HG03045 (cell line): ENCODE results near the gene BAIAP2L2.

Experiments
- ATAC-seq: cut with Tn5 transposase; IDR thresholded peaks from one replicate; pipeline ENCODE4 v1.9.1; 2021; ENCODE audit warnings: mild to moderate bottlenecking, moderate library complexity; ENCODE audit not compliant: unreplicated experiment

The BAIAP2L2 gene

DNA sequence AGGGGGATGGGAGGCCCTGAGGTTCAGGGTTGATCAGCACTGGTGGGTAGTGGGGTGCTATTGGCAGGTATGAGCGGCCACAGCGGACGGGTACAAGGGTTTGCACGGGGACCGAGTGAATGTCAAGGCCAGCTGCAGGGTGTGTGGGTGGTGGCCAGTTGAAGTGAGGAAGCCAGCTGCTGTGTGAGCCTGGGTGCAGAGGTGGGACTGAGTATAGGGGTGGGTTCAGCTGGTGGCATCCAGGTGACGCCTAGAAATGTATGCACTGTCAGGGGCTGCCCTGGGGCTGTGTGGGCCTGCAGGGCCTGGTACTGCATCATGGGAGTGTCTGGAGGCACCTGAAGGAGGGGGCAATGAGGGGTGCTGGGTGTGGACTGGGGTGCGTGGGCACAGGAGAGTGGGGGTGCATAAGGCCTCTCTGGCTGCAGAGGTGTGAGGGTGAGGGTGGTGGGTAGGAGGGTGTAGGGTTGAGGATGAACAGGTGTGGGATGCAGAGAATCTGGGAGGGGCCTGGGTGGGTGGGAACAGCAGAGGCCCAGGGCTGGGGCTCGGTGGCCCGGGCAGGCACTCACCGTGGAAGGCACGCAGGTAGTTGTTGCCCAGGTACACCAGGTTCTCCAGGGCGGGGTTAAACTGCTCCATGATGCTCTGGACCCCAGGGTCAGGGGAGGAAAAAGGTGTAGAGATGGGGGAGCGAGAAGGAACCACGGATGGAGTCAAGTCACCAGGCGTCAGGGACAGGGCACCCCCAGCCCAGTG lies 1.7 kb downstream of the BAIAP2L2 start:
- no peak for ATAC-seq

DNA sequence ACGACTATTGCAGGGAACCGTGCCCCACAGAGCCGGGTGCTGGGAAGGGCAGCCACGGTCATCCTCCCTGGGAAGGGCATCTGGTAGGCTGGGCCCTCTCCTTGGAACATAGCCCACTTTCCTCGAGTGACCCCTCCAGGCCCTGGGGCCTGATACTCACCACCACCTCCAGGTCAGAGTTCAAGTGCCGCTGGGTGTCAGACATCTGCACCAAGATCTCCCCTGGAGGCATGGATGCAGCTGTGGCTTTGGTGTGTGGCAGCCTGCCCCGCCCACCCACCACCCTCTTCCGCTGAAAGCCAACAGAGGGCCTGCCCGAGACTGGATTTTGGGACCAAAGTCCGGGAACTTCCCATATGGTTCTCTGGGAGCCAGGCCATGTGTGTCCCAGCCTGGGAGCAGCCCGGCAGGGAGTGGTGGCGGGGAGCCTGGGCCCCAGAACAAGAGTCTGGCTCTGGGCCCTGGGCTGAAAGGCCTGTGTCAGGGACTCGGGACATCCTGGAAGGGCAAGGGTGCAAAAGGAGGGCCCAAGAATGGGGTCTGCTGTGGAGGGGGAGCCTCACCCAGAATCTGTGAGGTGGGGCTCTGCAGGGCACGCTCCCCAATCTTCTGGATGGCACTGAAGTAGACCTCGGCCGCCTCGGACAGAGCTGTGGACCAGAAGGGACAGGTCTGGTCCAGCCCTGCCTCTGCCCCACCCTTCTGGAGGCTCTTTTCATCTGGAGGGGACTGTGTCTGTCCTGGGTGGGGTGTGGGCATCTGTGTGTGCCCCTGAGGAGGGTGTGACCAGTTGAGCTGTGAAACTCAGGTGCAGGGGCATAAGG lies 2.6 kb downstream of the BAIAP2L2 start:
- ATAC-seq, result no peak

DNA sequence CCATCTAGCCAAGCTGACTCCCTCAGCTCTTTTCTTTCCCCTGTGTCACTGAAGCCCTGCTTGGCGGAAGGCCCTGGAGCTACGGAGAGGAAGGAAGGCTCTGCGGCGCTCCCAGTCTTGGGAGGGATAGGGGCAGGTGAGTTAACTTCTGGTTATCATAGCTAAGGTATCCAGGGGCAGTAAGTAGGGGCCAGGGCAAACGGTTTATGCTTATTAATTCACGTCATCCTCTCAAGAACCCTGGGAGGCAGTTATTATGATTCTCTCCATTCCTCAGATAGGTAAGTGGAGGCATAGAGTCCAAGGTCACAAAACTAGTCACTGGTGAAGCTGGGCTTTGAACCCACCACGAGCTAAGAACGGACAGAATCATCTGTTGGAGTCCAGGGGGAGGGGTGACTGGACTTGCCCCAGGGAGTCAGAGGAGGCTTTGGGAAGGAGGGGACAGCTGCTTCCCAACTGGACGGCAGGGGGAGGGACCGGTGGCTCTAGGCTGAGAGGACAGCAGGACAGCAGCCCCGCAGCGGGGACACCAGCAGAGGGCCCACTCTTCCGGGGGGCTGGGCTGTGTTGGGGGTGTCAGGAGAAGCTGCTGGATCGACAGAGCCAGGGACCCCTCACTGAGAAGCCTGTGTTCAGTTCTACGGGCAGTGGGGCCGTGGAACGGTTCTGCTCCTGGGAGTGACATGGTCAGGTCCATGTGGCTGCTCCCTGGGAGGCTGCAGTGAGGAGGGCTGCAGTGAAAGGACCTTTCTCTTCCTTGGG lies 3.5 kb downstream of the BAIAP2L2 start:
- no peak for ATAC-seq

DNA sequence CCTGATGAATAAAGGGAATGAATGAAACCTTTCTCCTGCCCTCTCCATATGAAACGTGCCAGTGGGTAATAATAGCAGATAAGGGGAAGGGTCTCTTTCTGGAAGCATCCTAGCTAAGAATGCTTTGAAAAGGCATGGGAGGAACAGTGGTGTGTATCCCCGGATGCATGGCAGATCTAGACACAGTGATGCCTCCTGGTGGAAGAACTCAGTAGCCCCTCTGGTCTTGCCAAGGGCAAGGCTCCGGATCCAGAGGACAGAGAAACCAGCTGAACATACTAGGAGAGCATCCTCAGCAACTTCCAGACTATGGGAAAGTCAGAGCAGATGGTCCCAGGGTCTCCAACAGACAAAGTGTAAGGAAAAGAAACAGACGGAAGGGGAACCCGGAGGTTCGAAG lies 6.4 kb downstream of the BAIAP2L2 start:
- no peak for ATAC-seq

DNA sequence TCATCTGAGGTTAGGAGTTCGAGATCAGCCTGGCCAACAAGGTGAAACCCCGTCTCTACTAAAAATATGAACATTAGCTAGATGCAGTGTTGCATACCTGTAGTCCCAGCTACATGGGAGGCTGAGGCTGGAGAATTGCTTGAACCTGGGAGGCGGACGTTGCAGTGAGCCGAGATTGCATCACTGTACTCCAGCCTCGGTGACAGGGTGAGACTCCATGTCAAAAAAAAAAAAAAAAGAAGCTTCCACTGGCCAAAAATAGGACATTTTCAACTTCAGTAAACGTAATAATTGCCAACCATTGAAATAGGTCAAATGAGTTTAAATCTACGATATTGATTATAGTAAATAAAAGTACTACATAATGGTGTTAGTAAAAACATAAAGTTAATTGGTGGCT lies 6.8 kb downstream of the BAIAP2L2 start:
- ATAC-seq, result no peak

DNA sequence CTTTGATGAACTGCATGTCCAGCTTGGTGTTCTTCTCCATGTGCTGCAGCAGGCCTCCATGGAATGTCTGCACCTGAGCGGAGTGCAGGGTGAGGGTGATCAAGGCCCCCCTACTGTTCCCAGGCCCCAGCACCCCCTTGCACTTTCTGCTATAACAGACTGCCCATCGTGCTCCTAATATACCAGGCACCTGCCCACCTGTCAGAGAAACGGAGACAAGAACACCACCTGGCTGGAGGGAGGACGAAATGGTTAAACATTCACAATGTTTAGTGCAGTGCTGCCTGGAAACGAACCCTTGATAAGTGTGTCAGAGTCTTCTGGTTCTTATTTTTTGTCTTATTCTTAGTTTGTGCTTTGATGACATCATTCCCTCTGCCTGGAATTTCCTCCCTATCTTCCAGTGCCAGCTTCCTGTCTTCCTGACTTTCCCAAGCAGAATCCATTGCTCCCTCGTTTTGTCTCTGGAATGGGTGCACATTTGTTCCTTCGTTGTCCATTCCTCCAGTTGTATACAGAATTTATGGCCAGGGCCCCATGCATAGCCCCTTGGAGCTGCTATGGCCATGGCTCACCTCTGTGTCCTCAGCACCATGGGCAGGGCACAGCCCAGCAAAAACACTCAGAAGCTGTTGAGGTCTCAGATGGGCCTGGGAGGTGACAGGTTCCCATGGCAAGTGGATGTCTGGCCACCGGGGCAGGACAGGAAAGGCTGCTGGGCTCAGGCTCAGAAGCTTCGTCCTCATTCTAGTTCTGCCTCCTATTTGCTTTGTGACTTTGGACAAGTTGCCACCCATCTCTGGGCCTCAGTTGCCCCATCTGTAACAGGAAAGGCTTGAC lies 11.9 kb downstream of the BAIAP2L2 start:
- ATAC-seq, result no peak

DNA sequence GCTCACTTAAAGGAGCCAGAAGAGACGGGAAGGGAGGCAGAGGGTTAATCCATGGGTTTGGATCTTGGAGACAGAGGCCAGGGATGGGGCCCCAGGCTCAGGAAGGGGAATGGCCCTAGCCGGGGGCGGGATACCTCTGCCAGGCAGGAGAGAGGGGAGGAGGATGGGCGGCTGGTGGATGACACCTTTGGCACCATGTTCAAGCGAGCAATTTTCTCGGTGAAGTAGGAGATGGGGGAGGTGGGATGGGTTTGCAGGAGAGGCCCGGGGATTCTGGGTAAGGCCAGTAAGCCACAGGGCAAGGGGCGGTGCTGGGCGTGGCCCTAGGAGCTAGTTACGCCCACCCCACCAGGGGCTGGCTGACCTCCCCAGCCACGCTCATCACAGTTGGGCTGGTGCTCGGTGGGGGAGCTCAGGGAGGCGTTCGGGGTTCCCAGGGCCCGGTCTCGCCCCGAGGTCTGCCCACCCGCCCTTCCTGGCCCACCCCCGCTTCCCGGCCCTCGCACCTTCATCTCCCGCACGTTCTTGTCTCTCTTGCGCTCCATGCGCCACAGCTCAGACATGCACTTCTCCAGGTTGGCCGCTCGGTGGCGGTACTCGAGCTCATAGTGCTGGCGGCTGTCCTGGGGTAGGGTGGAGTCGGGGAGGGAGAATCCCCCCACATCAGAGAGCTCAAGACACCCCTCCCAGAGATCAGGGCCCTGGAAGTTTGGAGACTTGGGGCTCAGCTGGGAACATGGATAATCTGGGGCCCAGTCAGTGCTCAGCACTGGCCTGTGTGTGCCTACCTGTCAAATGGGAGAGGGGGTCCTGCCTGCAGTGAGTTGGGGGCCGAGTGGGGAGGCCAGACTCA lies 12.7 kb downstream of the BAIAP2L2 start:
- no peak for ATAC-seq

DNA sequence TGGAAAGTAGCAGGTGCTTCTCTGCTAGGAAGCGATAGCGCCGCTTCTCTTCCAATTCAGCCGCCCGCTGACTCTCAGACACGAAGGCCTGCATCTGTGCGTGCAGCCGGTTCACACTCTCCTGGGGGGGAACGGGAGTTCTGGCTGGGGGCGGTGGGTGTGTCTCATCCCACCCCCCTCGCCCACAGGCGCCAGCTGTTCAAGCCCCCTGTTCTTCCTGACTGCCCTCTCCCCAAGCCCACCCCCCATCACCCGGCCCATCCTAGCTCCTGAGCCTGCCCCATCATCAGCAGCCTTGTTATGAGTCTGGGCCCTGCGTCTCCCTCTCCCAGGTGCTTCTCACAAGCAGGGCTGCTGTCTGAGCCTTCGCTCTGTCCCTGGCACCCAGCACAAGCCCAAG lies 13.4 kb downstream of the BAIAP2L2 start:
- no peak for ATAC-seq

DNA sequence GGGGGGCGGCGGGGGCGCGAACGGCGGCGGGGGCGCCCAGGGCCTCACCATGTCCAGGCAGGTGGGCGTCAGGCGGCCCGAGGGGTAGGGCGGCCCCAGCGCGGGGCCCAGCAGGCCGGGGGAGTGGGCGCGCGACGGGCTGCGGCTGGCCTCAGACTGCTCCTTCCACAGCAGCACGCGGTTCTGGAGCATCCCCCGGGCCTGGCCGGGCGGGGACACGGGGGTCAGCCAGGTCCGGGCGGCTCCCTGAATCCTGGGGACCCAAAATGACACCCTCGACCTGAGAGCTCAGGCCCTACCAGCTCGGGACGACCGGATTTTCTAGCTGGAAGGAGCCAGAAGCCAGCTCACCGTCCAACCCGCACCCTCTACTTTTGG lies 21.0 kb downstream of the BAIAP2L2 start:
- ATAC-seq, result no peak

DNA sequence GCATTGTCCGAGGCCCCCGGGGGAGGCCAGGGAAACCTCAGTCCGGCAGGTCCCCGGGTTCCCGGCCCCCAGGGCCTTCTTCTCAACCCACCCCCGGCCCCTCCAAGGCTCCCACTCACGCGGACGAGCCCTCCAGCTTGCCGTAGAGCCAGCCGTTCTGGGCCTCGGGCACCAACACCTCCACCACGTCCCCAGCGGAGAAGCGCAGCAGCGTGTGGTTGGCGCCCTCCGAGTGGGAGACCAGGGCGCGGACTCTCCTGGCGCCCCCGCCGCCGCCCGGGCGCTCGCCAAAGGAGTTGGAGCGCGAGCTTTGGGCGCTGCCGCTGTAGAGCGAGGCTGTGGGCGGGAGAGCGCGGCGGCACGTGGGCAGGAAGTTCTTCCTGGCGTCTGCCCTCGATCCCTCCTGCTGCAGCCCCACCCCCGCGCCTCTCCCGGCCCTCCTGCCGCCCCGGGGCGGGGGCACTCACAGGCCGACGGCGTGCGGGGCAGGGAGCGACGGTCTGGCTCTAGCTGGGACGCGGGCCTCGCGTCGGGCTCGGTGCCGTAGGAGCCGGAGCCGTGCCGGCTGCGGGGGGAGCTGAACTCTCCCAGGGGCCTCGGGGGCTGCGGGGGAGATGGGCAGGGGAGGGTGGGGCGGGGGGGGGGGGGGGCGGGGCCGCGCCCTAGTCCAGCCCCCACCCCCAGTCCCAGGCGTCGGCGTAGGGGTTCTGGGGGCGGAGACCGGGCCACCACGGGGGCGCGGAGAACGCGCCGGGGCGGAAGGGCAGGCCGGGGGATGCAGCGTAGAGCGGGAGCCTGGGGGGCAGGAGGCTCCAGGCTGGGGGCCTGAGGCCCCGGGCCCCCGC lies 21.6 kb downstream of the BAIAP2L2 start:
- no peak for ATAC-seq

DNA sequence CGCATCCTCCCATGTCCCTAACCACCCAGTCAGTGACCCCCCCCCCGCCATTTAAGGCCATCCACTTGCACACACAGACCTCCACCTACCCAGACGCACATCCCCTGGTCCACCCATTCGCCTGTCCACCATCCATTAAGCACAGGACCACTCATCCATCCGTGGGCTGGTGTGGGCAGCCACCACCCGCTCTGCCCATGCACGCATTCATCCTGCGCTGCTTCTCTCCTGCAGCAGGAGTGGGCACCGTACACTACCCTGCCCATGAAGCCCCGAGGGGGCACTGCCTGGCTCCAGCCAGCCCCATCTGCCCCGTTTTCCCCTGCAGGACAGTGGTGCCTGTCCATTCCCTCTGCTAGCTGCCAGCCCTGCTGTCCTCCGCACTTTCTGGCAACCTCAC lies 22.6 kb downstream of the BAIAP2L2 start:
- no peak for ATAC-seq

DNA sequence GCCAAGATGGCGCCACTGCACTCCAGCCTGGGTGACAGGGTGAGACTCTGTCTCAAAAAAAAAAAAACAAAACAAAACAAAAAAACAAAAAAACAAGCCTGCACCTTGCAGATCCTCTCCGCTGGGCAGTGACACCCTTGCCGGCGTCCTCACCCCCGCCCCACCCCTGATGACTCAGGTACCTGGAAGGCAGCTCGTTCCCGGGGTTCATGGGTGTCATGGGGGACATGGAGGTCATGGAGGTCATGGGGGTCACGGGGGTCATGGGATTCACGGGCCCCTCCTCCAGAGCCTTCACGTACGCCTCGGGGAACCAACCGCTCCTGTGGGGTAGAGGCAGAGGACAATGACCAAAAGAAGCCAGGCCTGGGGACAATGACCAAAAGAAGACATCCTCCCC lies 23.5 kb downstream of the BAIAP2L2 start:
- ATAC-seq, result no peak

DNA sequence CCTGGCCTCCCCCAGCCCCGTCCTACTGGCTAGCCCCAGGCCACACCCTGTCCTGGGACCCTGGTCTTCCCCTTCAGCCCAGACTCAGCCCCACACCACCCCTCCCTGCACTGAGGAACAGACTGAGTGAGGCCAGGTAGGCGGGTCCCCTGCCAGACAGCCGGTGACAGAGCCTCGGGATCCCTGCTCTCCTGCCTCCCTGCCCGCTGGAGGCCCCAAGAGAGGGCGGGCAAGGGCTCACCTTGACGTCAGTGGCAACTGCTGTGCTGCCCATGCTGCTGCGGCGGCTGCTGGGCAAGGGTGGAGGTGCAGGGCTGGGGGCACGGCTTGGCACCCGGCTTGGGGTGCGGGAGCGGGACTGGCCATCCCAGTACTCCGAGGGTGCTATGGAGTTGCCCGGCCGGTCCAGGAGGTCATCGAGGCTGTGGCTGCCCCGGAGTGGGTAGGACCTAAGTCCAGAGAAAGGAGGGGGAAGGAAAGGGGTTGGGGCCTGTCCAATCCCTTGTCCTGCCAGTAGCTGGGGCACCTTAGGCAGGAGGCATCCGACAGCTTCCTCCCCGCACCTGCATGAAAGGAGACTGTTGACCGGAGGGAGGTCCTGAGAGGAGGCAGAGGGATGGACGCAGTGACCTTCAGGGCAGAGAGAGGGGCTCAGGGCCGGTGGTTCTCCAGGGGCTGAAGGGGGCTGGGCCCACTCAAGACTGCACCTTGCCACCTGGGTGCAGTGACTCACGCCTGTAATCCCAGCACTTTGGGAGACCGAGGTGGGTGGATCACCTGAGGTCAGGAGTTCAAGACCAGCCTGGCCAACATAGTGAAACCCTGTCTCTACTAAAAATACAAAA lies 24.3 kb downstream of the BAIAP2L2 start:
- ATAC-seq, result no peak

DNA sequence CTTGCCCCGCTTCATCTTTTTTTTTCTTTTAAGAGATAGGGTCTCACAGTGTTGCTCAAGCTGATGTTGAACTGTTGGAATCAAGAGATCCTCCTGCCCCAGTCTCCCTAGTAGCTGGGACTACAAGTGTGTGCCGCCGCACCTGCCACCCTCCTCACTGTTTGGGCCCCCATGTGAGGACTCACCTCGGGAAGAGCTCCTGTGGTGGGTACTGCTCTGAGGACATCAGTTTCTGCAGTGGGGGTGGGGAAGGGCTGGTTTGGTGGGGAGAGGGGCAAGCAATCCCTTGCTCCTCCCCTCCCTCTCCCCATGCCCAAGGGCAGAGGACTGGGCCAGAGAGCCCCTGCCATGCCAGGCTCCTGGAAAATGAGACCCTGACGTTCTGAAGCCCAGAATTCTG lies 25.0 kb downstream of the BAIAP2L2 start:
- no peak for ATAC-seq

DNA sequence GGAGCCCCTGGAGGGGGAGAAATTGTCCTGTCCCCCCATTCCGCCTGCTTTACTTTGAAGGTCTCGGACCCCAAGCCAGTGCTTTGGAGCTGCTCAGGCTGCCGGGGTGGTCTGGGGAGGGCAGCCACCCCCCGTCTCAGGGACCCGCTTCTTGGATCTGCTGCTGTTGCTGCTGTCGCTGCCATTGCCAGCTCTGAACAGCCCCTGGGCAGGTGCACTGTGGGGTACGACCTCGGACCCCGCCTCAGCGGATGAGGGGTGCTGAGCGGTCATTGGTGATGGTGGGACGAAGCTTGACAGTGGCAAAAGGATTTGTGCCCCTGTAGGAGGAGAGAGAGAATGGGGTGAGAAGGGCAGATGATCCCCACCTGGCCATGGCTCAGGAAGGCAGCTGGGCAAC lies 25.4 kb downstream of the BAIAP2L2 start:
- ATAC-seq, result no peak

DNA sequence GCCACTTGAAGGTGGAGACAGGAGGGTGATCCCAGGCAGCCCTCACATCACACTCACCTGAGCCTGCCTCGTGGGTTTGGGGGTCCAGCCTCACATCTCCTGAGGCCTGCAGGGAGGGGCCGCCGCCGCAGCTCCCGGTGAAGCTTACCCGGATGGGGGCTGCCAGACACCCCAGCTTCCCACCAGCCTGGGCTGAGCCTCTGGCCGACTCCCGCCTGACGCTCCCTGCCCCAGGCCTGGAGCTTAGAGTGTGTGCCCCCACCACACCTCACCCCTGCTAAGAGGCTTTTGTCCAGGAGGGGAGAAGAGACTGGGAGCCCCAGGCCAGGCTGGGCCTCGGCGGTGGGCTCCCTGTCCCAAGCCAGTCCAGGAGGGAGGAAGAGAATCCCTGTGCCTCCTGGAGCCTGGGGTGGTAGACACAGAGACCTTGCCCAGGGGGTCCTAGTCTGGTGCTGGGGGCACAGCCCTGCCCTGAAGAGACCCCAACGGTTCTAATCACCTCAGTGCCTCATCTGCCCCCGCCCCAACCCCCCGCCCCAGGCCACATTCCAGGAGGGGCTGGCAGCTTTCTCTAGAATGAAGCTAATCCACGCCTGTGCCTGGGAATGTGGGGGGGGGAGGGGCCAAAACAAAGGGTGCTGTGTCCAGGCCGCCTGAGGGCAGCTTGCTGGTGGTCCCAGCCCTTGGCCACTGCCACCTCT lies 26.4 kb downstream of the BAIAP2L2 start, which contains the start of gene SLC16A8:
Gene SLC16A8, minus strand, starts transcription at position 254 of the 701 bp plus-strand sequence. CDS start 1,311 bp downstream, outside the sequence.
- ATAC-seq, result no peak

DNA sequence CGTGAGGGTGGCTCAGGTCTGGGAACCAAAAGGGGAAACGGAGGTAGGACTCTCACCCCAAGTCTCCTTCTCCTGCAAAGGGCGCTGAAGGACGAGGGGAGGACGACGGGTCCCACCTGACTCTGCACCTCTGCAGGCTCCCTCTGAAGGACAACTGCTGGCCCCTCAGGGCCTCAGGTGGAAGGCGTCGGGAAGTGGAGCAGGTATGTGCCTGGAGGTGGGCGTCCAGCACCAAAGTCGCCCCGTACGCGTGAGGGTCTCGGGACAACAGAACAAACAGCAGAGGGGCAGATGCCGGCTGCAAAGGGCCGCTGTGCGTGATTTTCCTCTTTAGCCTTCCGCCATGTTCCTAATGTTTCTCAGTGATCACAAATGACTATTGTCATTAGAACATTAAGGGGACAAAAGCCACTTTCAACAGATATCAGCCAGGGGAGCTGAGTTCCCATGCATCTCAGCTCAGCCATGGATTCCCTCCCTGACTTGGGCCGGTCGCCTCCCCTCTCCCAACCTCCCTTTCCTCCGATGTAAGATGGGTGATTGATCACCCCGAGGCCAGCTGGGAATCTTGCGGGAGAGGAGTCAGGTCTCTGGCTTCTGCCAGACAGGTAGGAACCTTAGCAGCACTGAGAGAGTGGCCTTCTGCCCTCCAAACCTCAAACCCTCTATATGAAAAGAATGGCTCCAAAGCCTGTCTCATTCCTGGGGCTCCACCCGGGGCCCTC lies 27.3 kb downstream of the BAIAP2L2 start:
- no peak for ATAC-seq
